GM12878 (cell line): ENCODE data around the gene SNX8.

Experiments
- ATF7 ChIP-seq: fragments of 450-650 bp; IDR thresholded peaks from 2 replicates; pipeline ENCODE4 v1.6.1; 2016; ENCODE audit warnings: low read depth, mild to moderate bottlenecking
- MYC ChIP-seq: IDR thresholded peaks from 2 replicates; pipeline ENCODE4 v1.6.1; 2011; ENCODE audit warnings: mild to moderate bottlenecking, low read length, moderate library complexity, inconsistent platforms; ENCODE audit not compliant: insufficient read depth, insufficient replicate concordance, insufficient read length, severe bottlenecking
- RAD51 ChIP-seq: fragments of 450-650 bp; IDR thresholded peaks from 2 replicates; pipeline ENCODE4 v1.6.1; 2016; ENCODE audit warnings: moderate library complexity, mild to moderate bottlenecking, inconsistent platforms
- TF ChIP-seq, protein P1 (sequence below), 3 experiments: IDR thresholded peaks in 2 of 3; conservative IDR thresholded peaks in 1 of 3; 2 replicates each; pipeline ENCODE4 v1.5.1; 2011; ENCODE audit warnings: low read depth in 3 of 3, low read length in 3 of 3, mild to moderate bottlenecking in 3 of 3, control low read depth in 2 of 3, moderate library complexity in 2 of 3, inconsistent platforms in 1 of 3, mixed read lengths in 1 of 3; ENCODE audit not compliant: control insufficient read depth in 2 of 3, insufficient read depth in 1 of 3; ENCODE audit errors: extremely low read depth in 1 of 3

DNA sequence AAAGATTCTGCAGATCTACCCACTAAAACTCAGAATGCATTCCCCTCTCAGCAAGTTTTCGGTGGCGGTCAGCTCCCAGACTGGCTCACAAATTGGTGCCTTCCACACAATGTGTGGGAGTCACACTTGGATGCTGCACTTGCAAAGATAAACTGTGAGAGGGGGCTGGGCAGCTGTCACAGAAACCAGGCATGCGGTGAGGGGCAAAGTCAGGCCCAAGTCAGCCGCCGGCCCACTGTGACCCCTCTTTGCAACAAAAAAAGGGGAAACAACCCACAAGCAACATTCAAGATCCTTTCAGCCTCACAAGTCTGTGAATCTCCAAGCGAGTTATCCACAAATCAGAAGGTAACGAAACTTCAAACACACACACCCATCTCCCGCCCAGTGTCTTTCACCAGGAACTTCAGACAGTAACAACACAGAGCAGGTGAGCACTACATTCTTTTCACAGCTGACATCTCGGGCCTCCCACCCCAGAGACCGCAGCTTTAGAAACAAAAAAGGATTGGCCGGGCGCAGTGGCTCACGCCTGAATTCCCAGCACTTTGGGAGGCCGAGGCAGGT lies 32.0 kb downstream of the SNX8 start:
- no peak for TF ChIP-seq MYC
- no peak for TF ChIP-seq ATF7
- TF ChIP-seq, protein P1, sequence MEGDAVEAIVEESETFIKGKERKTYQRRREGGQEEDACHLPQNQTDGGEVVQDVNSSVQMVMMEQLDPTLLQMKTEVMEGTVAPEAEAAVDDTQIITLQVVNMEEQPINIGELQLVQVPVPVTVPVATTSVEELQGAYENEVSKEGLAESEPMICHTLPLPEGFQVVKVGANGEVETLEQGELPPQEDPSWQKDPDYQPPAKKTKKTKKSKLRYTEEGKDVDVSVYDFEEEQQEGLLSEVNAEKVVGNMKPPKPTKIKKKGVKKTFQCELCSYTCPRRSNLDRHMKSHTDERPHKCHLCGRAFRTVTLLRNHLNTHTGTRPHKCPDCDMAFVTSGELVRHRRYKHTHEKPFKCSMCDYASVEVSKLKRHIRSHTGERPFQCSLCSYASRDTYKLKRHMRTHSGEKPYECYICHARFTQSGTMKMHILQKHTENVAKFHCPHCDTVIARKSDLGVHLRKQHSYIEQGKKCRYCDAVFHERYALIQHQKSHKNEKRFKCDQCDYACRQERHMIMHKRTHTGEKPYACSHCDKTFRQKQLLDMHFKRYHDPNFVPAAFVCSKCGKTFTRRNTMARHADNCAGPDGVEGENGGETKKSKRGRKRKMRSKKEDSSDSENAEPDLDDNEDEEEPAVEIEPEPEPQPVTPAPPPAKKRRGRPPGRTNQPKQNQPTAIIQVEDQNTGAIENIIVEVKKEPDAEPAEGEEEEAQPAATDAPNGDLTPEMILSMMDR (IDR thresholded peaks at IDR 0.05 in 2 of 3, conservative IDR thresholded peaks at IDR 0.05 in 1 of 3; ENCODE audit: control insufficient read depth in 2 of 3, extremely low read depth in 1 of 3, insufficient read depth in 1 of 3, low read depth in 3 of 3, low read length in 3 of 3), result no peak
- TF ChIP-seq RAD51, result no peak
